CD14-positive monocyte (primary cell): ENCODE results near the gene UGT1A3. TPM values are rescaled to one million over a fixed set of nuclear protein-coding genes. Genes with fewer than 3 reads are reported as not detected.
"Not testable (repeated sequence)": the region's sequence is repeated elsewhere in the genome, so short reads cannot be mapped to it uniquely, and the experiment has no call there.

Source experiments
- DNase-seq, 3 donors: peaks; one replicate each; pipeline ENCODE4 v3.0.0-alpha.2; 2011 to 2022
- H2AFZ ChIP-seq: 2 replicates; pipeline ENCODE4 v1.6.0; 2012; ENCODE audit warnings: mild to moderate bottlenecking, low read depth, low read length, inconsistent platforms; ENCODE audit not compliant: insufficient read depth, poor library complexity, severe bottlenecking
- H3K27ac ChIP-seq, 2 donors: 1 replicate in 1 of 2; 2 replicates in 1 of 2; pipeline ENCODE4 v1.5.1; 2012 to 2013; ENCODE audit warnings: low read length in 2 of 2, control low read depth in 1 of 2, inconsistent platforms in 1 of 2, low read depth in 1 of 2, mild to moderate bottlenecking in 1 of 2
- H3K27me3 ChIP-seq, 2 donors: one replicate each; pipeline versions ENCODE4 v1.6.0 to v1.6.1; 2011 to 2013; ENCODE audit warnings: low read length in 2 of 2; ENCODE audit not compliant: control insufficient read depth in 2 of 2, insufficient read depth in 2 of 2
- H3K36me3 ChIP-seq, 2 donors: replicated peaks in 1 of 2; 1 replicate in 1 of 2; 2 replicates in 1 of 2; pipeline versions ENCODE4 v1.5.1 to v1.6.1; 2012 to 2013; ENCODE audit warnings: low read length in 2 of 2, control low read depth in 1 of 2, inconsistent platforms in 1 of 2, mild to moderate bottlenecking in 1 of 2; ENCODE audit not compliant: insufficient read depth in 2 of 2, control insufficient read depth in 1 of 2
- H3K4me1 ChIP-seq, 2 donors: 1 replicate in 1 of 2; 2 replicates in 1 of 2; pipeline versions ENCODE4 v1.5.1 to v1.6.1; 2012 to 2013; ENCODE audit warnings: low read length in 2 of 2, control low read depth in 1 of 2, inconsistent platforms in 1 of 2, mild to moderate bottlenecking in 1 of 2, moderate library complexity in 1 of 2; ENCODE audit not compliant: insufficient read depth in 2 of 2, control insufficient read depth in 1 of 2
- H3K4me2 ChIP-seq: replicated peaks from 2 replicates; pipeline ENCODE3; 2012; ENCODE audit warnings: low read length, moderate library complexity, mild to moderate bottlenecking; ENCODE audit not compliant: poor library complexity, severe bottlenecking; ENCODE audit errors: extremely low read depth
- H3K4me3 ChIP-seq, 3 experiments: fragments of 200-600 bp in 1 of 3; sonication (generic) in 1 of 3; replicated peaks in 1 of 3; 1 replicate in 2 of 3; 2 replicates in 1 of 3; pipeline ENCODE4 v1.5.1; 2011 to 2013; ENCODE audit warnings: low read length in 3 of 3, mild to moderate bottlenecking in 3 of 3, control low read depth in 2 of 3, low read depth in 2 of 3, inconsistent platforms in 1 of 3, moderate library complexity in 1 of 3
- H3K79me2 ChIP-seq: 2 replicates; pipeline ENCODE4 v1.6.0; 2012; ENCODE audit warnings: mild to moderate bottlenecking, control low read depth, inconsistent platforms, low read length, moderate library complexity; ENCODE audit not compliant: insufficient read depth
- H3K9ac ChIP-seq: 2 replicates; pipeline ENCODE4 v1.6.0; 2017; ENCODE audit warnings: low read length, mild to moderate bottlenecking; ENCODE audit not compliant: insufficient read depth, poor library complexity, severe bottlenecking
- H3K9me3 ChIP-seq, 2 donors: replicated peaks in 1 of 2; 1 replicate in 1 of 2; 2 replicates in 1 of 2; pipeline versions ENCODE4 v1.5.1 to v1.6.1; 2012 to 2013; ENCODE audit warnings: low read length in 2 of 2, control low read depth in 1 of 2; ENCODE audit not compliant: control insufficient read depth in 1 of 2, insufficient read depth in 1 of 2
- H4K20me1 ChIP-seq: 2 replicates; pipeline ENCODE4 v1.6.0; 2012; ENCODE audit warnings: mild to moderate bottlenecking, low read length, control low read depth, moderate library complexity; ENCODE audit not compliant: insufficient read depth
- H3K27ac Mint-ChIP-seq, 7 donors: one replicate each; pipeline ENCODE4 v1.8.0; 2020; ENCODE audit warnings: mild to moderate bottlenecking in 7 of 7, mixed read lengths in 7 of 7, moderate library complexity in 6 of 7, inconsistent platforms in 2 of 7
- H3K27me3 Mint-ChIP-seq, 3 donors: one replicate each; pipeline ENCODE4 v1.8.0; 2021 to 2022; ENCODE audit warnings: low read depth in 3 of 3, mild to moderate bottlenecking in 3 of 3, mixed read lengths in 3 of 3, moderate library complexity in 3 of 3, inconsistent platforms in 1 of 3
- H3K36me3 Mint-ChIP-seq, 2 donors: one replicate each; pipeline ENCODE4 v1.8.0; 2020; ENCODE audit warnings: mixed read lengths in 2 of 2, inconsistent platforms in 1 of 2, mild to moderate bottlenecking in 1 of 2
- H3K4me1 Mint-ChIP-seq: one replicate; pipeline ENCODE4 v1.8.0; 2020; ENCODE audit warnings: mild to moderate bottlenecking, mixed read lengths
- H3K4me3 Mint-ChIP-seq, 2 donors: one replicate each; pipeline ENCODE4 v1.8.0; 2020; ENCODE audit warnings: mild to moderate bottlenecking in 2 of 2, mixed read lengths in 2 of 2, moderate library complexity in 1 of 2
- H3K9me3 Mint-ChIP-seq, 7 donors: one replicate each; pipeline ENCODE4 v1.8.0; 2020 to 2022; ENCODE audit warnings: mixed read lengths in 7 of 7, mild to moderate bottlenecking in 6 of 7, moderate library complexity in 6 of 7, inconsistent platforms in 2 of 7
- CTCF ChIP-seq: fragments of 200-600 bp; IDR thresholded peaks from one replicate; pipeline ENCODE4 v1.8.0; 2022; ENCODE audit warnings: antibody characterized with exemption, mild to moderate bottlenecking
- WGBS: methylation state at CpG from one replicate; pipeline ENCODE4 v1.1.5; 2013; ENCODE audit warnings: missing lambda C conversion rate; ENCODE audit not compliant: insufficient coverage; 5-methylcytosine and 5-hydroxymethylcytosine counted together
- intact Hi-C, 2 donors: fragments of 100-400 bp; cut with micrococcal nuclease; formaldehyde crosslinking; loops; one replicate each; pipeline versions ENCODE4 v1.15.0 to v1.15.1; 2023
- polyA plus RNA-seq, 3 donors: library from polyadenylated mRNA; depleted of rRNA in 1 of 3; unstranded in 2 of 3; stranded (reverse) in 1 of 3; fragments of 300-500 nt in 2 of 3; fragments of >200 nt in 1 of 3; fragmentation: Illumina TruSeq in 2 of 3; gene quantifications; 1 replicate in 2 of 3; 2 replicates in 1 of 3; pipeline ENCODE4 v1.2.3, GENCODE V29; 2012 to 2021

UGT1A3 gene
- polyA plus RNA-seq, 3 donors: not detected

DNA sequence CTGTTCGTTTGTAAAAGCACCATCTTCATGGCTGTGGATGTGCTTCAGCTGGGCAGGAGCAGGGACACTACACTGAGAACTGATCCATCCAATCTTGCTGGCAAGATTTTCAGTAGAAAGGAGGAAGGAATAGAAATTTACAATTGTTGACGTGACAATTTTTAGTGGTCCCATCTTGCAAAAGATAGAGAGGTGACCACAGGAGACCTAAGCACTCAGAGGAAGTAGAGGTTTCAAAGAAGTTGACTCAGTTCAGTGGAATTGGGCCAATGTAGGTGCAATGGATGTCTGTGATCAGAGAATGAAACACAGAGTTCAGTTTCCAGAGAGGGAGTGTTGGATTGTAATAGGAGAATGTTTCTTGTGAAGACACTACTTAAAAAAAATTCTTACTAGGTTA lies 14.7 kb upstream of the UGT1A3 start:
- Histone ChIP-seq H2AFZ (no peak overlapping the region), H3K9me3 (no peaks in the 10 kb centered on the region), H3K9ac (no peak overlapping the region), H3K27me3 (no peaks in the 10 kb centered on the region), H3K4me2 (no peak overlapping the region), H3K79me2 (no peaks in the 10 kb centered on the region), H3K4me1 (no peaks in the 10 kb centered on the region), H3K4me3 (no peak overlapping the region), H3K27ac (no peak overlapping the region), H4K20me1 (no peaks in the 10 kb centered on the region), H3K36me3 (no peaks in the 10 kb centered on the region)
- TF ChIP-seq CTCF: no peak
- H3K9me3 Mint-ChIP-seq: peaks cover 0 to 2% (median 0%) of the 10 kb centered on the region in 7 donors
- H3K27me3 Mint-ChIP-seq: peaks cover 2 to 10% (median 10%) of the 10 kb centered on the region in 3 donors
- H3K36me3 Mint-ChIP-seq: no peaks in the 10 kb centered on the region
- no peak overlapping the region for H3K4me3 Mint-ChIP-seq
- H3K27ac Mint-ChIP-seq: no peak overlapping the region
- intact Hi-C loops: no loop called here
- WGBS: 53% methylated on average over 2 of the region's 2 CpGs
- no peak for DNase-seq
- no peaks in the 10 kb centered on the region for H3K4me1 Mint-ChIP-seq

DNA sequence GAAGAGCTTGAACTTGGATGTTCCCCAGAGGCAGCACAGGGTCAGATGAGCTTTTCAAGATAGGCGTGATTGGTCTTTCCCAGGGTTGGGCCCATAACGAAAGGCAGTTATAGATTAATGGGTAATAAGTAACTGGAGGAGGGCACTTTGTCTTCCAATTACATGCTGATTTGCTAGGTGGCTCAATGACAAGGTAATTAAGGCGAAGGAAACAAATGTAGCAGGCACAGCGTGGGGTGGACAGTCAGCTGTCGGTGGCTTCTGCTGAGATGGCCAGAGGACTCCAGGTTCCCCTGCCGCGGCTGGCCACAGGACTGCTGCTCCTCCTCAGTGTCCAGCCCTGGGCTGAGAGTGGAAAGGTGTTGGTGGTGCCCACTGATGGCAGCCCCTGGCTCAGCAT lies 10.3 kb upstream of the UGT1A3 start, which contains the start of gene UGT1A4:
Gene UGT1A4 (plus strand): TSS at position 185 of the 400 bp plus-strand sequence. CDS start 85 bp downstream, at position 270.
- Histone ChIP-seq H4K20me1 (no peaks in the 10 kb centered on the region), H3K27me3 (no peaks in the 10 kb centered on the region), H3K79me2 (no peaks in the 10 kb centered on the region), H3K4me1 (no peaks in the 10 kb centered on the region), H3K9me3 (no peaks in the 10 kb centered on the region), H3K4me3 (no peak within 1 kb of the TSS), H3K27ac (no peak within 1 kb of the TSS), H3K4me2 (no peak within 1 kb of the TSS), H3K9ac (no peak within 1 kb of the TSS), H3K36me3 (no peaks in the 10 kb centered on the region), H2AFZ (no peak within 1 kb of the TSS)
- H3K4me3 Mint-ChIP-seq: no peak within 1 kb of the TSS
- no peak within 1 kb of the TSS for H3K27ac Mint-ChIP-seq
- WGBS: 93% methylated on average over 7 of the region's 7 CpGs
- no peak for DNase-seq
- no peaks in the 10 kb centered on the region for H3K36me3 Mint-ChIP-seq
- intact Hi-C loops: no loop called here
- H3K4me1 Mint-ChIP-seq: no peaks in the 10 kb centered on the region
- H3K27me3 Mint-ChIP-seq: peaks cover 2 to 8% (median 5%) of the 10 kb centered on the region in 3 donors
- H3K9me3 Mint-ChIP-seq: peaks cover 0 to 2% (median 0%) of the 10 kb centered on the region in 7 donors
- TF ChIP-seq CTCF: no peak

DNA sequence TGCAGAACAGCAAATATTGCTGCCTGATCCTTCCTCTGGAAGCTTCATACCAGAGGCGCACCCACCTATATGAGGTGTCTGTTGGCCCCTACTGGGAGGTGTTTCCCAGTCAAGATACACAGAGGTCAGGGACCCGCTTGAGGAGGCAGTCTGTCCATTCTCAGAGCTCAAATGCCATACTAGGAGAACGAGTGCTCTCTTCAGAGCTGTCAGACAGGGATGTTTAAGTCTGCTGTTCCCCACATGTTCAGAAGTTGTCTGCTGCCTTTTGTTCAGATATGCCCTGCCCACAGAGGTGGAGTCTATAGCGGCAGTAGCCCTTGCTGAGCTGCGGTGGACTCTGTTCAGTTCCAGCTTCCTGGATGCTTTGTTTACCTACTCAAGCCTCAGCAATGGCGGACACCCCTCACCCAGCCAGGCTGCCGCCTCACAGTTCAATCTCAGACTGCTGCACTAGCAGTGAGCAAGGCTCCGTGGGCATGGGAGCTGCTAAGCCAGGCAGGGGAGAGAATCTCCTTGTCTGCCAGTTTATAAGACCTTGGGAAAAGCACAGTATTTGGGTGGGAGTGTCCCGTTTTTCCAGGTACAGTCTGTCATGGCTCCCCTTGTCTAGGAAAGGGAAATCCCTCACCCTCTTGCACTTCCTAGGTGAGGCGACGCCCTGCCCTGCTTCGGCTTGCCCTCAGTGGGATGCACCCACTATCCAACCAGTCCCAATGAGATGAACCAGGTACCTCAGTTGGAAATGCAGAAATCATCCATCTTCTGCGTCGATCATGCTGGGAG lies 8.2 kb downstream of the UGT1A3 start:
- H3K4me1 Mint-ChIP-seq, H2AFZ ChIP-seq, H3K36me3 Mint-ChIP-seq, H3K9ac ChIP-seq, H4K20me1 ChIP-seq, H3K9me3 ChIP-seq, H3K4me3 ChIP-seq, H3K27ac ChIP-seq, H3K4me2 ChIP-seq, H3K4me3 Mint-ChIP-seq, H3K27me3 Mint-ChIP-seq, H3K4me1 ChIP-seq, H3K79me2 ChIP-seq, H3K36me3 ChIP-seq, H3K27me3 ChIP-seq, H3K9me3 Mint-ChIP-seq, intact Hi-C loops, H3K27ac Mint-ChIP-seq, DNase-seq: not testable (repeated sequence)
- 88% methylated on average over 12 of the region's 14 CpGs for WGBS
